Skeletal muscle tissue (tissue), 4 donors: Measurements from ENCODE around the gene TBX21. TPM values are rescaled to one million over a fixed set of nuclear protein-coding genes. Genes with fewer than 3 reads are reported as not detected.
A peak's percentile ranks its signal among the peaks of the same experiment; 100 is the strongest.

ENCODE experiments used
- H3K27ac ChIP-seq: one replicate; pipeline ENCODE4 v1.7.0; 2013; ENCODE audit warnings: mild to moderate bottlenecking, low read depth, low read length, inconsistent platforms
- H3K27me3 ChIP-seq, 3 donors: one replicate each; pipeline ENCODE4 v1.7.0; 2013; ENCODE audit warnings: low read length in 3 of 3; ENCODE audit not compliant: control insufficient read depth in 3 of 3, insufficient read depth in 3 of 3
- H3K36me3 ChIP-seq, 3 donors: one replicate each; pipeline ENCODE4 v1.7.0; 2013; ENCODE audit warnings: low read length in 3 of 3; ENCODE audit not compliant: control insufficient read depth in 3 of 3, insufficient read depth in 3 of 3
- H3K4me1 ChIP-seq, 3 donors: one replicate each; pipeline ENCODE4 v1.7.0; 2013; ENCODE audit warnings: low read length in 3 of 3, mild to moderate bottlenecking in 3 of 3; ENCODE audit not compliant: control insufficient read depth in 3 of 3, insufficient read depth in 3 of 3
- H3K4me3 ChIP-seq, 3 donors: one replicate each; pipeline ENCODE4 v1.7.0; 2013; ENCODE audit warnings: low read length in 3 of 3
- H3K9ac ChIP-seq, 3 donors: one replicate each; pipeline ENCODE4 v1.7.0; 2013; ENCODE audit warnings: low read length in 3 of 3, mild to moderate bottlenecking in 3 of 3, moderate library complexity in 2 of 3, low read depth in 1 of 3
- H3K9me3 ChIP-seq, 3 donors: one replicate each; pipeline ENCODE4 v1.7.0; 2013; ENCODE audit warnings: low read length in 3 of 3; ENCODE audit not compliant: control insufficient read depth in 3 of 3
- total RNA-seq: library from RNA; depleted of rRNA; stranded (reverse); fragments of >200 nt; gene quantifications from one replicate; pipeline ENCODE4 v1.2.3, GENCODE V29; 2014
- donor health status: Osteomylitis.

The TBX21 gene
- total RNA-seq, 1 donor from 2014 or later, result not detected

DNA sequence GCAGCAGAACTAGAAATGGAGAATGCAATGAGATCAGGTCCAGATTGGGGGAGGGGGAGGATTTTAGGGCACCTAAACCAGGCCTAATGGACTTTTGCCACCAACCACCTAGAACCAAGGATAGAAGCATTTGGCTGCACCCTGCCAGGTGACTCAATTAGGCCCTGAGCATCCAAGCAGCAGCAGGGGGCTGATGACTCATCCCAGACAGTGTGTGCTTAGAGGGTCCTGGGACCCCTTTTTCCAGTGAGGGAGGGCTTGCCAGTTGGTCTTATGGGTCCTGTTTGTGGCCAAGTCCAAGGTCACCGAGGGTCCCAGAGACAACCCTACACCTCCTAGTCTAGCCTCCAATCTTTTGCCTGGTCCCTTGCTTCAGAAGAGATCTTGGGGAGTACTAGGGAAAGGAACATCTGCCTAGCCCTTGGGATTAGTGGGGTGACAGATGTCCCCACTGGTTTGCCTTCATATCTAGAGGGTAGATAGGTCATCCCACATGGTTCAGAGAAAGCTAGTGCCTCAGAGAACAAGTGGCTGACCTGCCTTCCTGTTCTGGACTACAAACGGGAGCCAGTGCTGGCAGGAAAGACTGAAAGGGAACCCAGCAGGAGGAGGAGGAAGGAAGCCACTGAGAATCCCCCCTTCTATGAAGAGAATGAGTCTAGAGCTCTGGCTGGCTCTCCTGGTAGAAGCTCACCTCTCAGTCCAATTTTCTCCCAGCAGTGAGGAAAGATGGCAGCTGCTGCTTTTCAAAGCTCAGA, 40.7 kb upstream of the TBX21 start:
- H3K4me1 ChIP-seq, result peaks cover 20 to 30% (median 29%) of the 10 kb centered on the region in 3 donors
- no peaks in the 10 kb centered on the region for H3K27me3 ChIP-seq
- H3K4me3 ChIP-seq, result no peak overlapping the region
- no peak overlapping the region for H3K9ac ChIP-seq
- peaks cover 0 to 4% (median 0%) of the 10 kb centered on the region in 3 donors for H3K36me3 ChIP-seq
- no peak overlapping the region for H3K27ac ChIP-seq
- no peaks in the 10 kb centered on the region for H3K9me3 ChIP-seq

DNA sequence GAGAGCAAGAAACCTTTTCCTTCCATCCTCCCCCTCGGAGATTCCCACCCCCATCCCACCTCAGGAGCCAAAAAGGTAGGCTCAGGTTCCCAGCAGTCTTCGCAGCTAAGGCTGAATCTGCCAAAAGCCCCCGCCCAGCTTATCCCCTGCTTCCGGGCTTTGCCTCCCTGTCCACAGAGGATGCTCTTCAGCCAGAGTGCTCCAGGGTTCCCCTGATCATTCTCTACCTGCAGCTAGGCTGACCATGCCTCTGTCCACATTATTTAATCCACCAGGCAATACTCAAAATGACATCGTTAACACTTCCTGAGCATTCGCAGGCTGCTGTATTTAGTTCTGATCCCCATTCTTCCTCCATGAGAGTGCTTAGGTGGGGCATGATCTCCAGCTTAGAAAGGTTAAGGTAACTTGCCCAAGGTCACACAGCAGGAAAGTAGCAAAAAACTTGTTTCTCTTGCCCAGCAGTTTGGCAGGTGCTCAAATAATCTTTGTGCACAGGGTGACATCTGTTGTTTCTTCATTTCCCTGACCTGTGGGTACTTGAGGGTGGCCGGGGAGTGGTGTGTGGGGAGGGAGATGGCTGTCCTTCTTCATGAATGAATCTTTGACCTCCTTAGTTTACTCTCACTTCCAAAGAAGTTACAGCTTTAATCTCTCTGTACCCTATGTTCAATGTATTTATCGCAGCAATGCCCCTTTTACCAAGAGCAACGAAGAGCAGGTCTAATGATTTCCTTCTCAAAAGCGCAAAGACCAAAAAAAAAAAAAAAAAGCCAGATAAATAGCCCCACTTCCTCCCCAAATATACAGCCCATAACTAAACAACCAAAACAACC, 39.9 kb upstream of the TBX21 start:
- H3K9ac ChIP-seq, result peak overlapping the region; percentile 7 to 62 (median 43)

DNA sequence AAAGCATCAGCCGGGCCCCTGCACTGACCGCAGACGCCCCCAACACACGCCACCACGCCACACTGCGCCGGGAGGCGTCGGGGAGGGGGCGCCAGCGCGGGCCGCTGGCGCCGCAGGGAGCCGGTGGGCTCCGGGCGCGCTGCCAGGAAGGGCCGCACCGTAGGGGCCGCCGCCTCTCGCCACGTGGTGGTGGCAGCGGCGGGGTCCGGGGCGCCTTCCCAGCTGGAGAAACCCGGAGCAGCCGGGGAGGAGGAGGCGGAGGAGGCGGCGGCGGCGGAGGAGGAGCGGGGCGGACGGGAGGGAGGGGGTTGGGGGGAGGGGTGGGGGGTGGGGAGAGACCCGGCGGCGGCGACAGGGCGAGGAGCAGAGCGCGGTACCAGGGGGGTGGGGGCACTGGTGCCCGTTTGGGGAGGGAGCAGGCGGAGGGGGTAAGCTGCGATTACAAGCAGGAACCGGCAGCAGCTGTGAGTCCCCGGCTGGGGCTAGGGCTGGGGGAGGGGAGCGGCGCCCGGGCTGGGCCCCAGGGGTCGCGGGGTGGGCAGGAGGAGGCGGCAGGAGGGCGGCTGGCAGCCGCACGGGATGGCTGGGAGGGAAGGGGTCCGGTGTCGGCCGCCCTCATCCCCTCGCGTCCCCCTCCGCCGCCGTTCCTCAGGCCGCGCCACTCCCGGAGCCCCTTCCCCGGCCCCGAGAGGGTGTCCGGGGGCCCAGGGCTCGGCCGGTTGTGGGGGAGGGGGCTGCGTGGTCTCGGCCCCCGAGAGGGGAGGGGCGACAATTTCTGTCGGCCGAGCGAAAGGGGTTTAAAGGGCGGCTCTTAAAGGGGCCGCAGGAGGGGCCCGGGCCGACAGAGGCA, 39.1 kb upstream of the TBX21 start, which contains the start of gene TBKBP1:
Gene TBKBP1, plus strand, starts transcription at position 431 of the 850 bp plus-strand sequence. CDS start 1,952 bp downstream, outside the sequence.
- no peaks in the 10 kb centered on the region for H3K27me3 ChIP-seq
- H3K36me3 ChIP-seq, result peaks cover 0 to 6% (median 0%) of the 10 kb centered on the region in 3 donors
- H3K9ac ChIP-seq, result peak within 1 kb of the TSS; percentile 68 to 83 (median 72)

More for the DNA sequence above, 39.9 kb upstream of the TBX21 start:
- no peaks in the 10 kb centered on the region for H3K9me3 ChIP-seq
- peak overlapping the region; percentile 32 to 83 (median 67) for H3K4me3 ChIP-seq
- H3K36me3 ChIP-seq, result peaks cover 0 to 6% (median 0%) of the 10 kb centered on the region in 3 donors
- H3K27ac ChIP-seq, result no peak overlapping the region
- peaks cover 15 to 24% (median 22%) of the 10 kb centered on the region in 3 donors for H3K4me1 ChIP-seq
- no peaks in the 10 kb centered on the region for H3K27me3 ChIP-seq

DNA sequence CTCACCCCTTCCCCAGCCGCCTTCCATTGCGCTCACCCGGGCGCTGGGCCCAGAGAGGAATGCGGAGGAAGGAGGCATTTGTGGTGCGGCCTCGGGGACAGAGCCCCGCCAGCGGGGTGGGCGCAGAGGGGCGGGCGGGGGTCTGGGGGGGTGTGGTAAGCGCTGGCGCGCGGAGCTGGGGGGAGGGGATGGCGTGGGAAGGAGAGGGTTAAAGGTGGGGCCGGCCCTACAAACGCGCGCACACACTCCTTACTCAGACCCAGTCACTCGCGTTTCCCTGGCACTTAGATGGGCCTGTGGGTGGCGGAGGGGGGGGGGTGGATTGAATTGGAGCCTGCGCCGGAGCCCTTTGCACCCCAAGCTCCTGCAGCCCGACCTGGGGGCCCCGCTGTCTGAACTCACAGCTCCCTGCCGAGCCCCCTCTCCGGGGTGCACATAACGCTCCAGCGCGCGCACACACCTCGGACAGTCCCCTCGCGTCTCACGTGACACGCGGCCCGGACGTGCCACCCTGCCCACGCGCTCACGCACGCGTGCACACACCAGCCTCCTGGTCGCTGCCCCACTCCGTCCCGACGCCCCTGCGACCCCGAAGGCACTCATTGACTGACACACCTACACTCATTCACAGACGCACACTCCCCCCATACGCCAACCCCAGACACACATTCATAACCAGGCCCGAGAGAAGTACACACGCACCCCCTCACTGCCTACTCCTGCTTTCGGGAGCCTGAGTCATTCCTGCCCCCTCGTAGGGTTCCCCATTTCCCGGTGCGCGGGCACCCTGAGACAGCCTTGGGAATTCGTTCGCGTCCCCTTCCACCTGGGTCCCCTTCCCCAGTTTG, 38.2 kb upstream of the TBX21 start:
- H3K4me1 ChIP-seq, result peaks cover 13 to 24% (median 22%) of the 10 kb centered on the region in 3 donors
- peaks cover 3 to 9% (median 3%) of the 10 kb centered on the region in 3 donors for H3K36me3 ChIP-seq
- peak overlapping the region; percentile 68 to 83 (median 72) for H3K9ac ChIP-seq
- peak overlapping the region; percentile 73 for H3K27ac ChIP-seq
- H3K9me3 ChIP-seq, result no peaks in the 10 kb centered on the region
- peak overlapping the region; percentile 81 to 83 (median 81) for H3K4me3 ChIP-seq
- H3K27me3 ChIP-seq, result no peaks in the 10 kb centered on the region

More for the DNA sequence above, 39.1 kb upstream of the TBX21 start, which contains the start of gene TBKBP1:
- H3K4me3 ChIP-seq, result peak within 1 kb of the TSS; percentile 81 to 83 (median 81)
- H3K4me1 ChIP-seq, result peaks cover 13 to 24% (median 22%) of the 10 kb centered on the region in 3 donors
- H3K27ac ChIP-seq, result peak within 1 kb of the TSS; percentile 73
- H3K9me3 ChIP-seq, result no peaks in the 10 kb centered on the region

DNA sequence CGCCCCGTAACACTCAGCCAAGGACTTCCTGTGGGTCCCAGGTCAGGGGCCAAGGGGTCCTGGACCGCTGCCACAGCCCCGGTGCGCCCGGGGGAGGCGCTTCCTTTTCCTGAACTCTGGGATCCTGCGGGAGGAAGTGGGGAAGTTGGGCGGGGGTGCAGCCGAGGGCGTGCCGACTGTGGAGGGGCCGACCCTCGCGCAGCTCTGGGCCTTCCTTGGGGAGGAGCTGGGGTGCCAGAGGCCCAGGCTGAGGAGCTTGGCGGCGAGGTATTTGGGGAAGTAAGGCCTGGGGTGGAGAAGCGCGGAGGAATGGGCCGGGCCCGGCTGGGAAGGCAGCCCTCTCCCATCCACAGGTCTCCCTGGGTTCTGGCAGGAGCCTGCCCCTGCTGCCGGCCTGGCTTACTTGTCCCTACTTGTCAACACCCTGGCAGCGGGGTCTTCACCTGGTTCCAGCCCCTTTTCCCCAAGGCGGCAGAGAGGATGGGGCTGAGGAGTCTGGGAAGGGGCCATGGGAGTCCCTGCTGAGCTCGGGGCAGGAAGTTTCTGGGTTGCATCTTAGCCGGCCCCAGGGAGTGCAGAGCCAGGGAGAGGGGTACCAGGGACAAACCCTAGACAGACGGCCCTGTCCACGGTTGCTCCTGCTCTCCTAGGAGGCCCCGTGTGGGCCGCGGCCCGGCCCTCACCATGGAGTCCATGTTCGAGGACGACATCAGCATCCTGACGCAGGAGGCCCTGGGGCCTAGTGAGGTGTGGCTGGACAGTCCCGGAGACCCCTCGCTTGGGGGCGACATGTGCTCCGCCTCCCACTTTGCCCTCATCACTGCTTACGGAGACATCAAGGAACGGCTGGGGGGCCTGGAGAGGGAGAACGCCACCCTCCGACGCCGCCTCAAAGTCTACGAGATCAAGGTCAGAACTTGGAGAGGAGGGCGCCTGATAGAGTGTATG, 37.3 kb upstream of the TBX21 start:
- Histone ChIP-seq H3K27ac (peak overlapping the region; percentile 73), H3K9me3 (no peaks in the 10 kb centered on the region), H3K4me1 (peaks cover 13 to 24% (median 22%) of the 10 kb centered on the region in 3 donors), H3K9ac (peak overlapping the region; percentile 68 to 83 (median 72)), H3K27me3 (no peaks in the 10 kb centered on the region), H3K4me3 (peak overlapping the region; percentile 81 to 83 (median 81)), H3K36me3 (peaks cover 4 to 9% (median 6%) of the 10 kb centered on the region in 3 donors)

DNA sequence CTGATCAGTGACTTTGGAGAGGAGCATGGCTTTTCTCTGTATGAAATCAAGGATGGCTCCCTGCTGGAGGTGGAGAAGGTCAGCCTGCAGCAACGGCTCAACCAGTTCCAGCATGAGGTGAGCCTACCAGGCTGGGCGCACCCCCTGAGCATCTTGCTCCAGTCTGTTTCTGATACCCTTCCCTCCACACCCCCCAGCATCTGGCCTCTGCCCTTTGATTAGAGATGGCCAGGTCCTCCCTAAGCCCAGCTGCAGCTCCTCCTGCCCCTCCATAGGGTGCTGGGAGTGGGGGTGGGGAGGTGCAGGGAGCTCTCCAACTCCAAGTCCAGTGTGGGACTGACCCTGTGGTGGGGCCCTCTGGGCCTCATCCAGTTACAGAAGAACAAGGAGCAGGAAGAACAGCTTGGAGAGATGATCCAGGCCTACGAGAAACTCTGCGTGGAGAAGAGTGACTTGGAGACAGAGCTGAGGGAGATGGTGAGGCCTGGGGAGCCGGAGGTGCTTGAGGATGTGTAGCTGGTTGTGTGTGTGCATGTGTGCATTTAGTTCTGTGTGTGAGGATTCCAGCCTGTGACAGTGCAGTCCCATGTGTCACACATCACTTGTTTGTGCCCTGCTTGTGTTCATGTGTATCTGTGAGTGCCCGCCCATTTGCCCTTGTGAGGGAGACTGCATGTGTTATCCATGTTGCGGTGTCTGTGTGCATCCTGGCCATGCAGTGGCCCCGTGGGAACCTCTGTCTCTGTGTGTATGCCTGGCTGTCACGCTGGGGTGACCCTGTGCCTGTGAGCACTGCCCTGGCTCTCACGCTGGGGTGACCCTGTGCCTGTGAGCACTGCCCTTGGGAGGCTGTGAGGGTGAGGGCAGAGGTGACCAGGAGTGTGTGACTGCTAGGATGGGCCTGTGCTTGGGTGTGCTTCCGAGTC, 36.1 kb upstream of the TBX21 start:
- H3K4me3 ChIP-seq, result no peak overlapping the region
- no peaks in the 10 kb centered on the region for H3K27me3 ChIP-seq
- H3K4me1 ChIP-seq, result peaks cover 13 to 24% (median 22%) of the 10 kb centered on the region in 3 donors
- no peak overlapping the region for H3K27ac ChIP-seq
- peaks cover 6 to 13% (median 9%) of the 10 kb centered on the region in 3 donors for H3K36me3 ChIP-seq
- no peak overlapping the region for H3K9ac ChIP-seq
- H3K9me3 ChIP-seq, result no peaks in the 10 kb centered on the region

DNA sequence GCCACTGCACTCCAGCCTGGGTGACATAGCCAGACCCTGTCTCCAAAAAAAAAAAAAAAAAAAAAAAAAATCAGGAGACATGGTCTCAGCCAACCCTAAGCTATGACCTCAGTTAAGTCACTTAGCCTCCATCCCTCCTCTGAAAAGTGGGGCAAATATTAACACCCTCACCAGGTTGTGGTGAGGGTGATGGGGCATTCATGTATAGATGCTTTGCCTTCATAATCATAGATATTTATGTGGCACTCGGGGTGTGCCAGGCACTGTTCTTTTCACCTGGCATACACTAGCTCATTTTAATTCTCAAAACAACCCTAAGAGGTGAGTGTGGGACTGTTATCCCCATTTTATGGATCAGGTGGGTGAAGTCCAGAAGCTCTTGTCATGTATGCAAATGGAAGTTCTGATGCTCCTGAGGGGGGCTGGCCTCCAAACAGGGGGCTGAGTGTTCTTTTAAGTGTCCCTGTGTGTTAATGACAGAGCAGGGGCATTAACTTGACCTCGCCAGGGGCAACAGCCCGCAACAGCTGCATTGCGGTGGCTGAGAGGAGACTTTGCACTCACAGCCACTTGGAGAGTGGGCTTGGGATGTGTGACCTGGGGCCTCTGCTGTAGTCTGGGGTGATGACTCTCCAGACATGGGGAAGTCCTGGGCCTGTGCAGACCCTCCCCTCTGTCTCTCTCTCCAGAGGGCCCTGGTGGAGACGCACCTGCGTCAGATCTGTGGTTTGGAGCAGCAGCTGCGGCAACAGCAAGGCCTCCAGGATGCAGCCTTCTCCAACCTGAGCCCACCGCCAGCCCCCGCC, 34.9 kb upstream of the TBX21 start:
- H3K4me3 ChIP-seq, result no peak overlapping the region
- no peaks in the 10 kb centered on the region for H3K27me3 ChIP-seq
- H3K27ac ChIP-seq, result no peak overlapping the region
- H3K9me3 ChIP-seq, result no peaks in the 10 kb centered on the region
- H3K4me1 ChIP-seq, result peaks cover 7 to 16% (median 11%) of the 10 kb centered on the region in 3 donors
- peaks cover 6 to 13% (median 9%) of the 10 kb centered on the region in 3 donors for H3K36me3 ChIP-seq
- no peak overlapping the region for H3K9ac ChIP-seq
